ENCODE data around the gene SIRT6. TPM values are rescaled to one million over a fixed set of nuclear protein-coding genes. Genes with fewer than 3 reads are reported as not detected.
"Not testable (repeated sequence)": the region's sequence is repeated elsewhere in the genome, so short reads cannot be mapped to it uniquely, and the experiment has no call there.

SIRT6 gene
- total RNA-seq, 6 donors from 2014 or later: 20.8 to 55.0 (median 27.8) TPM

DNA sequence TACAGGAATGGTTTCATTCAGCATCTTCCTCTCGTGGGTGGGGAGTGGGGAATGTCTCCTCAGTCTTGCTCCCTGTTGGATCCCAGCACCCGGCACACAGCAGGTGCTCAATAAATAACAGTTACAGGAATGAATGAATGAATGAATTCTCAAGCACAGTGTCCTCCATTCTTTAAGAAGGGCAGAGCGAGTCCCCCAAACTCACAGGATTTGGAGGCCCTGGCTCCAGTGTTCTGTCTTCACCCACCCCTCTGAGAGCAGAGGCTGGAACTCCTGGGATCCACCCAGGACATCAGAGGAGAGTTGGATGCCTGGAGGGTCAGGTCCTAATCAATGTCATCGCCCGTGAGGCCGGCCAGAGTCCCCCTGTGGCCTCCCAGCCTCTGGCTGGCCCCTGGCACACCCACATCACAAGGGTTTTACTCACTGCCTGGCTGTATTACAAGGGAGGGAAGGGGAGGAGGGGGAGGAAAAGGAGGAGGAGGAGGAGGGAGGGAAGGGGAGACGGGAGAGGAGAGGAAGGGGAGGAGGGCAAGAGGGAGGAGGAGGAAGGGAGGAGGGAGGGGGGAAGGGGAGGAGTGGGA, 37.6 kb downstream of the SIRT6 start:
- DNase-seq: peak in 1 of 2 donors; percentile 48
- TF ChIP-seq POLR2AphosphoS5 (IDR thresholded peaks at IDR 0.05) (no peak), EP300 (IDR thresholded peaks at IDR 0.05) (no peak), POLR2A (IDR thresholded peaks at IDR 0.05) (no peak)
- TF ChIP-seq, protein P1, sequence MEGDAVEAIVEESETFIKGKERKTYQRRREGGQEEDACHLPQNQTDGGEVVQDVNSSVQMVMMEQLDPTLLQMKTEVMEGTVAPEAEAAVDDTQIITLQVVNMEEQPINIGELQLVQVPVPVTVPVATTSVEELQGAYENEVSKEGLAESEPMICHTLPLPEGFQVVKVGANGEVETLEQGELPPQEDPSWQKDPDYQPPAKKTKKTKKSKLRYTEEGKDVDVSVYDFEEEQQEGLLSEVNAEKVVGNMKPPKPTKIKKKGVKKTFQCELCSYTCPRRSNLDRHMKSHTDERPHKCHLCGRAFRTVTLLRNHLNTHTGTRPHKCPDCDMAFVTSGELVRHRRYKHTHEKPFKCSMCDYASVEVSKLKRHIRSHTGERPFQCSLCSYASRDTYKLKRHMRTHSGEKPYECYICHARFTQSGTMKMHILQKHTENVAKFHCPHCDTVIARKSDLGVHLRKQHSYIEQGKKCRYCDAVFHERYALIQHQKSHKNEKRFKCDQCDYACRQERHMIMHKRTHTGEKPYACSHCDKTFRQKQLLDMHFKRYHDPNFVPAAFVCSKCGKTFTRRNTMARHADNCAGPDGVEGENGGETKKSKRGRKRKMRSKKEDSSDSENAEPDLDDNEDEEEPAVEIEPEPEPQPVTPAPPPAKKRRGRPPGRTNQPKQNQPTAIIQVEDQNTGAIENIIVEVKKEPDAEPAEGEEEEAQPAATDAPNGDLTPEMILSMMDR (IDR thresholded peaks at IDR 0.05): no peak
- Histone ChIP-seq H3K9me3 (no peaks in the 10 kb centered on the region), H3K27me3 (no peaks in the 10 kb centered on the region), H3K4me3 (no peak overlapping the region), H3K36me3 (no peaks in the 10 kb centered on the region), H3K27ac (no peak overlapping the region), H3K4me1 (peaks cover 2 to 11% (median 6%) of the 10 kb centered on the region in 4 donors)
- ATAC-seq (ENCODE audit: low FRiP score in 2 of 2): peak in 1 of 2 donors; percentile 45
- WGBS, 2 donors: 40 to 48% methylated on average over 6 of the region's 7 CpGs

DNA sequence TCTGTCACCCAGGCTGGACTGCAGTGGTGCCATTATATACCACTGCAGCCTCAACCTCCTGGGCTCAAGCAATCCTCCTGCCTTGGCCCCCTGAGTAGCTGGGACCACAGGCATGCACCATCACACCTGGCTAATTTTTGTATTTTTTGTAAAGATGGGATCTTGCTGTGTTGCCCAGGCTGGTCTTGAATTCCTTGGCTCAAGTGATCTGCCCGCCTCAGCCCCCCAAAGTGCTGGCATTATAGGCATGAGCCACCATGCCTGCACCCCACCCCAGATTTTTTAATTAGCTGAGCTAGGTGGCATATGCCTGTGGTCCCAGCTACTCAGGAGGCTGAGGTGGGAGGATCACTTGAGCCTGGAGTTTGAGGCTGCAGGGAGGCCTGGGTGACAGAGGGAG, 39.4 kb downstream of the SIRT6 start:
- H3K9me3 ChIP-seq; ATAC-seq (ENCODE audit: low FRiP score in 2 of 2); H3K27me3 ChIP-seq; H3K4me3 ChIP-seq; DNase-seq; H3K27ac ChIP-seq; H3K36me3 ChIP-seq: not testable (repeated sequence)
- peaks cover 2 to 12% (median 7%) of the 10 kb centered on the region in 4 donors for H3K4me1 ChIP-seq
- 36 to 100% methylated on average over 1 of the region's 1 CpG for WGBS, 2 donors

DNA sequence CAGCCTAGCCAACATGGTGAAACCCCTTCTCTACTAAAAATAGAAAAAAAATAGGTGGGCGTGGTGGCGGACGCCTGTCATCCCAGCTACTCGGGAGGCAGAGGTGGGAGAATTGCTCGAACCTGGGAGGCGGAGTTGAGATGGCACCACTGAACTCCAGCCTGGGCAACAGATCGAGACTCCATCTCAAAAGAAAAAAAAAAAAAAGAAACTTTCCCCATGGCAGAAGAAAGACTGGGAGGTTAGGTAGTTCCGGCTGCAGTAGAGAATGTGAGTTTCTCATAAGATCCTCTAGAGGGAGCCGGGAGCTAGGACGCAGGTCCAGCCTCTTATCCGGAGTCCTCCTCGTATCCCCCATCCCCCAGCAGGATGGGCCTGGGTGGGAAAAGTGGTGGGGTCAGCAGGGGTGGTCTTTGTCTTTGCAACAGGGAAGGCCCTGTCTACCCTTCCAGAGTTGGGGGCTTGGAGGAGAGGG, 42.1 kb downstream of the SIRT6 start:
- H3K27ac ChIP-seq: no peak overlapping the region

DNA sequence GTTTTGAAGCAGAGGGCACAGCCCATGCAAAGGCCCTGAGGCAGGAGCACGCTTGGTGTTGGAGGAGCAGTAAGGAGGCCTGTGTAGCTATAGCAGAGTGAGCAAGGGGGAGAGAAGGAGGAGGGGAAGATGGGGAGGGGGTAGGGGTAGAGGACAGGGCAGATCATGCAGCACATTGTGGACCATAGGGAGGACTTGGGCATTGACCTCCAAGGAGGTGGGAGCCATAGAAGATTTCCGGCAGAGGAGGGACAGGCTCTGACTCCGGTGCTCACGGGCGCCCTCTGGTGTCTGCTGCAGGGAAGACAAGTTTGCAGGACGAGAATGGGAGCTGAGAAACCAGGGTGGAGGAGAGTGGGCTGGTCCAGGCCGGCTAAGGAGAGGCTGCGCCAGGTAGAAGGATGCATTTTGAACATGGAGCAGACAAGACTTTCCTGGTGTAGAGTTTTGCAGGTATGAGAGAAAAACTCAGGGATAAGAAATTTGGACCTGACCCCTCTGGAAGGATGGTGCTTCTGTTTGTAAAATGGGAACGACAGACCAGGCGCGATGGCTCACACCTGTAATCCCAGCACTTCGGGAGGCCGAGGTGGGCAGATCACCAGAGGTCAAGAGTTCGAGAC, 42.6 kb downstream of the SIRT6 start:
- Histone ChIP-seq H3K36me3 (no peaks in the 10 kb centered on the region), H3K9me3 (no peaks in the 10 kb centered on the region), H3K27me3 (no peaks in the 10 kb centered on the region), H3K4me3 (no peak overlapping the region), H3K27ac (no peak overlapping the region), H3K4me1 (peaks cover 2 to 9% (median 7%) of the 10 kb centered on the region in 4 donors)
- peak; percentile 60 to 88 for DNase-seq
- 32 to 37% methylated on average over 14 of the region's 14 CpGs for WGBS, 2 donors
- TF ChIP-seq EP300 (IDR thresholded peaks at IDR 0.05): no peak
- TF ChIP-seq, protein P1 (IDR thresholded peaks at IDR 0.05): peak; percentile 68 to 85 (median 75)
- TF ChIP-seq POLR2A (IDR thresholded peaks at IDR 0.05): no peak
- peak; percentile 94 to 97 for ATAC-seq (ENCODE audit: low FRiP score in 2 of 2)

More for the DNA sequence above, 42.1 kb downstream of the SIRT6 start:
- no peak for TF ChIP-seq EP300 (IDR thresholded peaks at IDR 0.05)
- TF ChIP-seq, protein P1 (IDR thresholded peaks at IDR 0.05): peak in 5 of 6 experiments; percentile 30 to 55 (median 42)
- peak in 1 of 2 donors; percentile 33 for DNase-seq
- no peaks in the 10 kb centered on the region for H3K27me3 ChIP-seq
- ATAC-seq (ENCODE audit: low FRiP score in 2 of 2): peak; percentile 84 to 94
- peaks cover 2 to 12% (median 7%) of the 10 kb centered on the region in 4 donors for H3K4me1 ChIP-seq
- WGBS, 2 donors: 23 to 27% methylated on average over 12 of the region's 12 CpGs
- H3K36me3 ChIP-seq: no peaks in the 10 kb centered on the region
- no peaks in the 10 kb centered on the region for H3K9me3 ChIP-seq
- no peak overlapping the region for H3K4me3 ChIP-seq

DNA sequence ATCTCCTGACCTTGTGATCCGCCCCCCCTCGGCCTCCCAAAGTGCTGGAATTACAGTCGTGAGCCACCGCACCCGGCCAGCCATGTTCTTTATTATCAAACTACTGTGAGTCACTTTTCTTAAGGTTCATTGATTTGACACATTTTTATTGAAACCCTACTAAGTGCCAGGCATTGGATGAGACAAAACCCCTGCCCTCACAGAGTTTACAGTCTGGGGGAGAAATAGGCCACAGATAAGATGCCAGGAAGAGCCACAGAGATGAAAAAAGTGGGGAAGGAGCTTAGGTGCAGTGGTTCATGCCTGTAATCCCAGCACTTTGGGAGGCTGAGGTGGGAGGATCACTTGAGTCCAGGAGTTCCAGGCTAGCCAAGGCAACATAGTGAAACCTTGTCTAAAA, 43.9 kb downstream of the SIRT6 start:
- Histone ChIP-seq H3K4me3 (no peak overlapping the region), H3K4me1 (peaks cover 2 to 9% (median 7%) of the 10 kb centered on the region in 4 donors), H3K27me3 (no peaks in the 10 kb centered on the region), H3K36me3 (no peaks in the 10 kb centered on the region), H3K9me3 (no peaks in the 10 kb centered on the region), H3K27ac (no peak overlapping the region)
- no peak for DNase-seq
- ATAC-seq (ENCODE audit: low FRiP score in 2 of 2): no peak
- WGBS, 2 donors: 87 to 88% methylated on average over 5 of the region's 5 CpGs
- TF ChIP-seq EP300 (IDR thresholded peaks at IDR 0.05) (no peak), POLR2AphosphoS5 (IDR thresholded peaks at IDR 0.05) (no peak), POLR2A (IDR thresholded peaks at IDR 0.05) (no peak)
- TF ChIP-seq, protein P1 (IDR thresholded peaks at IDR 0.05): no peak

Data from upper lobe of left lung (tissue), 6 donors.